MM.1S (cell line): ENCODE results near the gene DNMT3B.

ENCODE experiments used
- DNase-seq: peaks from one replicate; pipeline ENCODE4 v3.0.0-alpha.2; 2015
- H2AFZ ChIP-seq: fragments of 300-600 bp; sonication (generic); 2 replicates; pipeline ENCODE4 v1.6.0; 2016; ENCODE audit warnings: antibody characterized with exemption, low read length
- H3F3A ChIP-seq: fragments of 300-600 bp; sonication (generic); 2 replicates; pipeline ENCODE4 v1.6.1; 2016; ENCODE audit warnings: mild to moderate bottlenecking, antibody characterized with exemption, low read length, moderate library complexity, mixed read lengths; ENCODE audit not compliant: insufficient read depth
- H3K27ac ChIP-seq: fragments of 300-600 bp; sonication (generic); 2 replicates; pipeline ENCODE4 v1.5.1; 2016; ENCODE audit warnings: mild to moderate bottlenecking, low read length
- H3K27me3 ChIP-seq: fragments of 300-600 bp; sonication (generic); replicated peaks from 2 replicates; pipeline ENCODE4 v1.6.0; 2016; ENCODE audit warnings: low read length; ENCODE audit not compliant: insufficient read depth
- H3K36me3 ChIP-seq: fragments of 300-600 bp; sonication (generic); replicated peaks from 2 replicates; pipeline ENCODE4 v1.6.1; 2016; ENCODE audit warnings: mild to moderate bottlenecking, low read length, mixed read lengths; ENCODE audit not compliant: insufficient read depth
- H3K4me1 ChIP-seq: fragments of 300-600 bp; sonication (generic); 2 replicates; pipeline ENCODE4 v1.6.1; 2016; ENCODE audit warnings: low read length, mixed read lengths
- H3K4me2 ChIP-seq: fragments of 300-600 bp; sonication (generic); 2 replicates; pipeline ENCODE4 v1.6.0; 2016; ENCODE audit warnings: low read depth, low read length
- H3K4me3 ChIP-seq: fragments of 300-600 bp; sonication (generic); 2 replicates; pipeline ENCODE4 v1.5.1; 2016; ENCODE audit warnings: low read length, mixed read lengths
- H3K79me2 ChIP-seq: fragments of 300-600 bp; sonication (generic); 2 replicates; pipeline ENCODE4 v1.6.1; 2016; ENCODE audit warnings: mixed run types, low read length, mixed read lengths
- H3K9ac ChIP-seq: fragments of 300-600 bp; sonication (generic); 2 replicates; pipeline ENCODE4 v1.6.1; 2016; ENCODE audit warnings: low read length, mixed read lengths
- H3K9me2 ChIP-seq: fragments of 300-600 bp; sonication (generic); replicated peaks from 2 replicates; pipeline ENCODE4 v1.6.1; 2016; ENCODE audit warnings: mild to moderate bottlenecking, low read length, mixed read lengths; ENCODE audit not compliant: insufficient read depth
- H3K9me3 ChIP-seq: fragments of 300-600 bp; sonication (generic); replicated peaks from 2 replicates; pipeline ENCODE4 v1.6.1; 2016; ENCODE audit warnings: mild to moderate bottlenecking, low read length, mixed read lengths; ENCODE audit not compliant: insufficient read depth
- H4K20me1 ChIP-seq: fragments of 300-600 bp; sonication (generic); 2 replicates; pipeline ENCODE4 v1.6.1; 2016; ENCODE audit warnings: mild to moderate bottlenecking, low read length, moderate library complexity, mixed read lengths; ENCODE audit not compliant: insufficient read depth
- EZH2 ChIP-seq: fragments of 300-600 bp; sonication (generic); optimal IDR thresholded peaks from 2 replicates; pipeline ENCODE3; 2017; ENCODE audit warnings: low read depth, mild to moderate bottlenecking, antibody characterized with exemption, low read length, mixed read lengths
- EZH2phosphoT487 ChIP-seq: fragments of 300-600 bp; sonication (generic); IDR thresholded peaks from 2 replicates; pipeline ENCODE4 v1.6.1; 2018; ENCODE audit warnings: antibody characterized with exemption, low read length
- TF ChIP-seq, protein P1 (sequence below): fragments of 300-600 bp; sonication (generic); IDR thresholded peaks from 2 replicates; pipeline ENCODE4 v1.5.1; 2016; ENCODE audit warnings: antibody characterized with exemption, low read length, mixed read lengths

Gene DNMT3B

GRCh38 chr20:32731882-32732266 lies 30.3 kb upstream of the DNMT3B start:
- peaks cover 23% of the 10 kb centered on the region for H3K79me2 ChIP-seq
- no peaks in the 10 kb centered on the region for H3K9me2 ChIP-seq
- no peaks in the 10 kb centered on the region for H3F3A ChIP-seq
- no peak overlapping the region for H3K9ac ChIP-seq
- H2AFZ ChIP-seq = no peak overlapping the region
- no peak for TF ChIP-seq EZH2phosphoT487
- TF ChIP-seq EZH2 = no peak
- TF ChIP-seq, protein P1, sequence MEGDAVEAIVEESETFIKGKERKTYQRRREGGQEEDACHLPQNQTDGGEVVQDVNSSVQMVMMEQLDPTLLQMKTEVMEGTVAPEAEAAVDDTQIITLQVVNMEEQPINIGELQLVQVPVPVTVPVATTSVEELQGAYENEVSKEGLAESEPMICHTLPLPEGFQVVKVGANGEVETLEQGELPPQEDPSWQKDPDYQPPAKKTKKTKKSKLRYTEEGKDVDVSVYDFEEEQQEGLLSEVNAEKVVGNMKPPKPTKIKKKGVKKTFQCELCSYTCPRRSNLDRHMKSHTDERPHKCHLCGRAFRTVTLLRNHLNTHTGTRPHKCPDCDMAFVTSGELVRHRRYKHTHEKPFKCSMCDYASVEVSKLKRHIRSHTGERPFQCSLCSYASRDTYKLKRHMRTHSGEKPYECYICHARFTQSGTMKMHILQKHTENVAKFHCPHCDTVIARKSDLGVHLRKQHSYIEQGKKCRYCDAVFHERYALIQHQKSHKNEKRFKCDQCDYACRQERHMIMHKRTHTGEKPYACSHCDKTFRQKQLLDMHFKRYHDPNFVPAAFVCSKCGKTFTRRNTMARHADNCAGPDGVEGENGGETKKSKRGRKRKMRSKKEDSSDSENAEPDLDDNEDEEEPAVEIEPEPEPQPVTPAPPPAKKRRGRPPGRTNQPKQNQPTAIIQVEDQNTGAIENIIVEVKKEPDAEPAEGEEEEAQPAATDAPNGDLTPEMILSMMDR = no peak
- DNase-seq = no peak
- H3K4me2 ChIP-seq = no peak overlapping the region
- H3K4me1 ChIP-seq = peaks cover 8% of the 10 kb centered on the region; the same call in 1 of the 2 replicates
- no peaks in the 10 kb centered on the region for H3K27me3 ChIP-seq
- H3K27ac ChIP-seq = no peak overlapping the region
- H3K36me3 ChIP-seq = no peaks in the 10 kb centered on the region; the same call in 1 of the 2 replicates
- H4K20me1 ChIP-seq = no peaks in the 10 kb centered on the region
- no peak overlapping the region for H3K4me3 ChIP-seq
- H3K9me3 ChIP-seq = no peaks in the 10 kb centered on the region

- no peak overlapping the region for H2AFZ ChIP-seq
- no peak overlapping the region for H3K9ac ChIP-seq
- H3K4me1 ChIP-seq = no peaks in the 10 kb centered on the region
- TF ChIP-seq, protein P1 = no peak
- TF ChIP-seq EZH2 (no peak), EZH2phosphoT487 (no peak)
- H3K4me2 ChIP-seq = no peak overlapping the region
- H3K27ac ChIP-seq = no peak overlapping the region
- no peaks in the 10 kb centered on the region for H4K20me1 ChIP-seq
- peaks cover 50% of the 10 kb centered on the region for H3K79me2 ChIP-seq
- DNase-seq = no peak
- no peaks in the 10 kb centered on the region for H3K9me3 ChIP-seq
- no peaks in the 10 kb centered on the region for H3K36me3 ChIP-seq
- no peak overlapping the region for H3K4me3 ChIP-seq
- no peaks in the 10 kb centered on the region for H3K9me2 ChIP-seq
- H3F3A ChIP-seq = no peaks in the 10 kb centered on the region
- no peaks in the 10 kb centered on the region for H3K27me3 ChIP-seq
These were observed 24.6 kb upstream of the DNMT3B start for GRCh38 chr20:32737371-32738223.

DNA sequence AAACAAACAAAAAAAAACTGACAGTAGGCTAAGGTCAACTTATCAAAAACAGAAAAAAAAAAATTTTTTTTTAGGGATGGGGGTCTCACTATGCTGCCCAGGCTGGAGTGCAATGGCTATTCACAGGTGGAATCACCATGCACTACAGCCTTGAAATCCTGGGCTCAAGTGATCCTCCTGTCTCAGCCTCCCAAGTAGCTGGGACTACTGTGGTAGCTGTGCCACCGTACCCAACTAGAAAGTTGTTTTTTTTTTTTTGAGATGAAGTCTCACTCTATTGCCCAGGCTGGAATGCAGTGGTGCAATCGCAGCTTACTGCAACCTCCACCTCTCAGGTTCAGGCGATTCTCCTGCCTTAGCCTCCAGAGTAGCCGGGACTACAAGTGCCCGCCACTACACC lies 21.0 kb upstream of the DNMT3B start:
- H3K79me2 ChIP-seq = peaks cover 55% of the 10 kb centered on the region
- no peak for DNase-seq
- H3F3A ChIP-seq = no peaks in the 10 kb centered on the region; the same call in 1 of the 2 replicates
- H3K27me3 ChIP-seq = no peaks in the 10 kb centered on the region
- no peaks in the 10 kb centered on the region for H3K9me3 ChIP-seq
- H3K36me3 ChIP-seq = no peaks in the 10 kb centered on the region
- peaks cover 5% of the 10 kb centered on the region for H3K4me1 ChIP-seq
- H2AFZ ChIP-seq = no peak overlapping the region
- H4K20me1 ChIP-seq = no peaks in the 10 kb centered on the region
- no peaks in the 10 kb centered on the region for H3K9me2 ChIP-seq
- TF ChIP-seq, protein P1 = no peak
- no peak for TF ChIP-seq EZH2phosphoT487
- no peak for TF ChIP-seq EZH2
- H3K27ac ChIP-seq = no peak overlapping the region
- H3K9ac ChIP-seq = no peak overlapping the region
- no peak overlapping the region for H3K4me2 ChIP-seq
- no peak overlapping the region for H3K4me3 ChIP-seq
